ENCODE measurements around the gene VSIG10L. TPM values are rescaled to one million over a fixed set of nuclear protein-coding genes. Genes with fewer than 3 reads are reported as not detected.

Gene VSIG10L
- total RNA-seq, 2 donors from 2014 or later = 0.22 TPM; not detected in 1

- H3K9me3 ChIP-seq (ENCODE audit: control insufficient read depth, low read length, poor library complexity, severe bottlenecking) = no peaks in the 10 kb centered on the region
- ATAC-seq (no peak), DNase-seq (no peak)
- peaks cover 8% of the 10 kb centered on the region for H3K36me3 Mint-ChIP-seq (ENCODE audit: low read depth)
- H3K4me1 Mint-ChIP-seq = peaks cover 11% of the 10 kb centered on the region
- H3K27ac Mint-ChIP-seq = peak overlapping the region; percentile 37
- H3K27me3 Mint-ChIP-seq = no peaks in the 10 kb centered on the region
- H3K4me3 Mint-ChIP-seq = no peak overlapping the region
Measured at GRCh38 chr19:51356159-51356801, 14.3 kb upstream of the VSIG10L start.

- peak overlapping the region; percentile 63 for H3K4me3 Mint-ChIP-seq
Measured at GRCh38 chr19:51354742-51355148, 12.8 kb upstream of the VSIG10L start.

GRCh38 chr19:51354103-51354741 is 12.3 kb upstream of the VSIG10L start:
- ATAC-seq = no peak
- H3K36me3 Mint-ChIP-seq (ENCODE audit: low read depth) = peaks cover 8% of the 10 kb centered on the region
- no peaks in the 10 kb centered on the region for H3K27me3 Mint-ChIP-seq
- peak overlapping the region; percentile 53 for H3K27ac Mint-ChIP-seq
- DNase-seq = no peak
- H3K4me3 Mint-ChIP-seq = no peak overlapping the region
- peaks cover 9% of the 10 kb centered on the region for H3K4me1 Mint-ChIP-seq
- no peaks in the 10 kb centered on the region for H3K9me3 ChIP-seq (ENCODE audit: control insufficient read depth, low read length, poor library complexity, severe bottlenecking)

More at GRCh38 chr19:51354742-51355148, 12.8 kb upstream of the VSIG10L start:
- Mint-ChIP-seq H3K4me1 (peaks cover 11% of the 10 kb centered on the region), H3K36me3 (ENCODE audit: low read depth) (peaks cover 8% of the 10 kb centered on the region), H3K27ac (peak overlapping the region; percentile 53), H3K27me3 (no peaks in the 10 kb centered on the region)
- peak; percentile 89 for ATAC-seq
- no peak for DNase-seq
- no peaks in the 10 kb centered on the region for H3K9me3 ChIP-seq (ENCODE audit: control insufficient read depth, low read length, poor library complexity, severe bottlenecking)

GRCh38 chr19:51352783-51353360 is 10.9 kb upstream of the VSIG10L start:
- H3K27ac Mint-ChIP-seq = peak overlapping the region; percentile 59

GRCh38 chr19:51351266-51351990 is 9.5 kb upstream of the VSIG10L start:
- no peak for DNase-seq
- Mint-ChIP-seq H3K36me3 (ENCODE audit: low read depth) (peaks cover 11% of the 10 kb centered on the region), H3K4me3 (no peak overlapping the region), H3K27ac (no peak overlapping the region), H3K4me1 (peaks cover 11% of the 10 kb centered on the region), H3K27me3 (no peaks in the 10 kb centered on the region)
- no peak for ATAC-seq
- H3K9me3 ChIP-seq (ENCODE audit: control insufficient read depth, low read length, poor library complexity, severe bottlenecking) = no peaks in the 10 kb centered on the region

More at GRCh38 chr19:51352783-51353360, 10.9 kb upstream of the VSIG10L start:
- H3K4me1 Mint-ChIP-seq = peaks cover 9% of the 10 kb centered on the region
- no peak overlapping the region for H3K4me3 Mint-ChIP-seq
- no peaks in the 10 kb centered on the region for H3K9me3 ChIP-seq (ENCODE audit: control insufficient read depth, low read length, poor library complexity, severe bottlenecking)
- H3K36me3 Mint-ChIP-seq (ENCODE audit: low read depth) = peaks cover 8% of the 10 kb centered on the region
- no peak for DNase-seq
- no peaks in the 10 kb centered on the region for H3K27me3 Mint-ChIP-seq
- no peak for ATAC-seq

GRCh38 chr19:51347209-51347928 is 5.4 kb upstream of the VSIG10L start:
- H3K27ac Mint-ChIP-seq = no peak overlapping the region
- H3K36me3 Mint-ChIP-seq (ENCODE audit: low read depth) = peaks cover 10% of the 10 kb centered on the region
- H3K27me3 Mint-ChIP-seq = no peaks in the 10 kb centered on the region
- no peak for DNase-seq
- ATAC-seq = no peak
- no peak overlapping the region for H3K4me3 Mint-ChIP-seq
- H3K4me1 Mint-ChIP-seq = peaks cover 10% of the 10 kb centered on the region
- no peaks in the 10 kb centered on the region for H3K9me3 ChIP-seq (ENCODE audit: control insufficient read depth, low read length, poor library complexity, severe bottlenecking)

GRCh38 chr19:51346742-51347141 is 4.8 kb upstream of the VSIG10L start:
- Mint-ChIP-seq H3K27ac (no peak overlapping the region), H3K4me3 (no peak overlapping the region), H3K27me3 (no peaks in the 10 kb centered on the region), H3K4me1 (peaks cover 10% of the 10 kb centered on the region), H3K36me3 (ENCODE audit: low read depth) (peaks cover 5% of the 10 kb centered on the region)
- ATAC-seq (no peak), DNase-seq (no peak)
- no peaks in the 10 kb centered on the region for H3K9me3 ChIP-seq (ENCODE audit: control insufficient read depth, low read length, poor library complexity, severe bottlenecking)

- Mint-ChIP-seq H3K36me3 (ENCODE audit: low read depth) (peaks cover 3% of the 10 kb centered on the region), H3K4me1 (peaks cover 12% of the 10 kb centered on the region), H3K27me3 (no peaks in the 10 kb centered on the region), H3K4me3 (no peak overlapping the region), H3K27ac (no peak overlapping the region)
- H3K9me3 ChIP-seq (ENCODE audit: control insufficient read depth, low read length, poor library complexity, severe bottlenecking) = no peaks in the 10 kb centered on the region
- ATAC-seq = no peak
- no peak for DNase-seq
Measured at GRCh38 chr19:51345076-51345620, 3.2 kb upstream of the VSIG10L start.

GRCh38 chr19:51342631-51343569 is 961 bp upstream of the VSIG10L start:
- Mint-ChIP-seq H3K4me3 (peak overlapping the region; percentile 41), H3K36me3 (ENCODE audit: low read depth) (peaks cover 3% of the 10 kb centered on the region), H3K4me1 (peaks cover 21% of the 10 kb centered on the region), H3K27ac (peak overlapping the region; percentile 79), H3K27me3 (no peaks in the 10 kb centered on the region)
- ATAC-seq = no peak
- H3K9me3 ChIP-seq (ENCODE audit: control insufficient read depth, low read length, poor library complexity, severe bottlenecking) = no peaks in the 10 kb centered on the region
- no peak for DNase-seq

GRCh38 chr19:51341066-51341465 is 873 bp downstream of the VSIG10L start:
- ATAC-seq (no peak), DNase-seq (no peak)
- Mint-ChIP-seq H3K36me3 (ENCODE audit: low read depth) (no peaks in the 10 kb centered on the region), H3K27ac (no peak overlapping the region), H3K4me1 (peaks cover 17% of the 10 kb centered on the region), H3K27me3 (no peaks in the 10 kb centered on the region), H3K4me3 (peak overlapping the region; percentile 69)
- H3K9me3 ChIP-seq (ENCODE audit: control insufficient read depth, low read length, poor library complexity, severe bottlenecking) = no peaks in the 10 kb centered on the region

GRCh38 chr19:51339687-51340656 is 2.0 kb downstream of the VSIG10L start:
- Mint-ChIP-seq H3K4me1 (peaks cover 17% of the 10 kb centered on the region), H3K27ac (peak overlapping the region; percentile 69), H3K36me3 (ENCODE audit: low read depth) (peaks cover 2% of the 10 kb centered on the region), H3K27me3 (peaks cover 3% of the 10 kb centered on the region), H3K4me3 (peak overlapping the region; percentile 96)
- ATAC-seq (peak; percentile 77), DNase-seq (peak; percentile 62 to 93 (median 84))
- H3K9me3 ChIP-seq (ENCODE audit: control insufficient read depth, low read length, poor library complexity, severe bottlenecking) = no peaks in the 10 kb centered on the region
